ENCODE data around the gene KCNG2.

- TF ChIP-seq, protein P1, sequence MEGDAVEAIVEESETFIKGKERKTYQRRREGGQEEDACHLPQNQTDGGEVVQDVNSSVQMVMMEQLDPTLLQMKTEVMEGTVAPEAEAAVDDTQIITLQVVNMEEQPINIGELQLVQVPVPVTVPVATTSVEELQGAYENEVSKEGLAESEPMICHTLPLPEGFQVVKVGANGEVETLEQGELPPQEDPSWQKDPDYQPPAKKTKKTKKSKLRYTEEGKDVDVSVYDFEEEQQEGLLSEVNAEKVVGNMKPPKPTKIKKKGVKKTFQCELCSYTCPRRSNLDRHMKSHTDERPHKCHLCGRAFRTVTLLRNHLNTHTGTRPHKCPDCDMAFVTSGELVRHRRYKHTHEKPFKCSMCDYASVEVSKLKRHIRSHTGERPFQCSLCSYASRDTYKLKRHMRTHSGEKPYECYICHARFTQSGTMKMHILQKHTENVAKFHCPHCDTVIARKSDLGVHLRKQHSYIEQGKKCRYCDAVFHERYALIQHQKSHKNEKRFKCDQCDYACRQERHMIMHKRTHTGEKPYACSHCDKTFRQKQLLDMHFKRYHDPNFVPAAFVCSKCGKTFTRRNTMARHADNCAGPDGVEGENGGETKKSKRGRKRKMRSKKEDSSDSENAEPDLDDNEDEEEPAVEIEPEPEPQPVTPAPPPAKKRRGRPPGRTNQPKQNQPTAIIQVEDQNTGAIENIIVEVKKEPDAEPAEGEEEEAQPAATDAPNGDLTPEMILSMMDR (IDR thresholded peaks at IDR 0.05) = no peak
- TF ChIP-seq POLR2A (IDR thresholded peaks at IDR 0.05) = no peak
Observed at GRCh38 chr18:79887181-79888000, 89.7 kb downstream of the KCNG2 start.

Data from body of pancreas (tissue), 4 donors.